Neural cell (in vitro differentiated cells): ENCODE data around the gene DNER. TPM values are rescaled to one million over a fixed set of nuclear protein-coding genes. Genes with fewer than 3 reads are reported as not detected.

ENCODE experiments used
- H2AFZ ChIP-seq: fragments of 200-600, 300-800 bp; sonication (generic), shearing (Covaris generic); 2 replicates; pipeline ENCODE4 v1.6.0; 2014; ENCODE audit warnings: low read depth, mild to moderate bottlenecking, antibody characterized with exemption, low read length, moderate library complexity
- H3F3A ChIP-seq: fragments of 200-600 bp; shearing (Covaris generic); 2 replicates; pipeline ENCODE4 v1.6.1; 2016; ENCODE audit warnings: mild to moderate bottlenecking, moderate library complexity, mixed read lengths, antibody characterized with exemption, low read length; ENCODE audit not compliant: insufficient read depth, poor library complexity, severe bottlenecking
- H3K27ac ChIP-seq: fragments of 200-600, 300-800 bp; sonication (generic), shearing (Covaris generic); 2 replicates; pipeline ENCODE4 v1.5.1; 2014; ENCODE audit warnings: mild to moderate bottlenecking, low read length, moderate library complexity
- H3K27me3 ChIP-seq: fragments of 300-800, 200-600 bp; sonication (generic), shearing (Covaris generic); 2 replicates; pipeline ENCODE4 v1.6.0; 2014; ENCODE audit warnings: mild to moderate bottlenecking, low read depth, low read length, moderate library complexity; ENCODE audit not compliant: insufficient read depth
- H3K36me3 ChIP-seq: fragments of 300-800, 200-600 bp; sonication (generic), shearing (Covaris generic); 2 replicates; pipeline ENCODE4 v1.5.1; 2014; ENCODE audit warnings: mild to moderate bottlenecking, antibody characterized with exemption, low read length, moderate library complexity; ENCODE audit not compliant: insufficient read depth
- H3K4me2 ChIP-seq: fragments of 300-800, 200-600 bp; sonication (generic), shearing (Covaris generic); 2 replicates; pipeline ENCODE4 v1.6.0; 2014; ENCODE audit warnings: mild to moderate bottlenecking, low read length
- H3K4me3 ChIP-seq: fragments of 300-800, 200-600 bp; sonication (generic), shearing (Covaris generic); 2 replicates; pipeline ENCODE4 v1.5.1; 2014; ENCODE audit warnings: mild to moderate bottlenecking, low read length, moderate library complexity
- H3K79me2 ChIP-seq: fragments of 200-600 bp; shearing (Covaris generic); replicated peaks from 2 replicates; pipeline ENCODE4 v1.6.0; 2014; ENCODE audit warnings: mild to moderate bottlenecking, low read length, moderate library complexity; ENCODE audit not compliant: insufficient read depth
- H3K9ac ChIP-seq: fragments of 300-800, 200-600 bp; sonication (generic), shearing (Covaris generic); 2 replicates; pipeline ENCODE4 v1.6.1; 2016; ENCODE audit warnings: mild to moderate bottlenecking, low read length, mixed read lengths
- H3K9me2 ChIP-seq: fragments of 200-600 bp; shearing (Covaris generic); 2 replicates; pipeline ENCODE4 v1.6.1; 2016; ENCODE audit warnings: mild to moderate bottlenecking, low read length, mixed read lengths; ENCODE audit not compliant: insufficient read depth
- H3K9me3 ChIP-seq: fragments of 200-600, 300-800 bp; sonication (generic), shearing (Covaris generic); 2 replicates; pipeline ENCODE4 v1.6.1; 2016; ENCODE audit warnings: mild to moderate bottlenecking, mixed run types, low read length, moderate library complexity, mixed read lengths
- H4K20me1 ChIP-seq: fragments of 200-600 bp; shearing (Covaris generic); 2 replicates; pipeline ENCODE4 v1.6.1; 2016; ENCODE audit warnings: mild to moderate bottlenecking, mixed run types; ENCODE audit not compliant: insufficient read depth
- CTCF ChIP-seq: fragments of 450-650 bp; IDR thresholded peaks from 2 replicates; pipeline ENCODE4 v1.5.1; 2014; ENCODE audit warnings: antibody characterized with exemption, mild to moderate bottlenecking, moderate library complexity; ENCODE audit not compliant: poor library complexity, severe bottlenecking
- EP300 ChIP-seq: fragments of 450-650 bp; conservative IDR thresholded peaks from 2 replicates; pipeline ENCODE4 v1.6.1; 2014; ENCODE audit warnings: antibody characterized with exemption, mild to moderate bottlenecking, moderate library complexity; ENCODE audit not compliant: poor library complexity, severe bottlenecking
- MXI1 ChIP-seq: fragments of 450-650 bp; conservative IDR thresholded peaks from 2 replicates; pipeline ENCODE4 v1.6.1; 2014; ENCODE audit warnings: antibody characterized with exemption, mild to moderate bottlenecking; ENCODE audit not compliant: poor library complexity, severe bottlenecking
- POLR2AphosphoS5 ChIP-seq: IDR thresholded peaks from 2 replicates; pipeline ENCODE4 v1.6.1; 2012
- RAD21 ChIP-seq: fragments of 450-650 bp; conservative IDR thresholded peaks from 2 replicates; pipeline ENCODE4 v1.6.1; 2014; ENCODE audit warnings: antibody characterized with exemption, mild to moderate bottlenecking, moderate library complexity
- REST ChIP-seq: IDR thresholded peaks from 2 replicates; pipeline ENCODE4 v1.6.1; 2012; ENCODE audit warnings: borderline replicate concordance
- SMC3 ChIP-seq: fragments of 450-650 bp; conservative IDR thresholded peaks from 2 replicates; pipeline ENCODE4 v1.6.1; 2014; ENCODE audit warnings: antibody characterized with exemption, mild to moderate bottlenecking, moderate library complexity; ENCODE audit not compliant: poor library complexity
- TAF1 ChIP-seq: IDR thresholded peaks from 2 replicates; pipeline ENCODE4 v1.6.1; 2012; ENCODE audit warnings: low read depth
- polyA plus RNA-seq: library from polyadenylated mRNA; depleted of rRNA; stranded (reverse); fragments of >200 nt; gene quantifications from 2 replicates; pipeline ENCODE4 v1.2.3, GENCODE V29; 2014

The DNER gene
- polyA plus RNA-seq, 1 donor from 2014 or later: 310 TPM

- Histone ChIP-seq H3K79me2 (no peaks in the 10 kb centered on the region), H3K9me2 (no peaks in the 10 kb centered on the region), H3K4me3 (no peak overlapping the region), H4K20me1 (no peaks in the 10 kb centered on the region), H3K36me3 (no peaks in the 10 kb centered on the region), H3K9me3 (no peaks in the 10 kb centered on the region), H3F3A (no peaks in the 10 kb centered on the region), H3K27ac (no peak overlapping the region), H3K4me2 (no peak overlapping the region), H2AFZ (no peak overlapping the region), H3K9ac (no peak overlapping the region), H3K27me3 (no peaks in the 10 kb centered on the region)
- TF ChIP-seq POLR2AphosphoS5 (no peak), TAF1 (no peak), EP300 (no peak)
Measured at GRCh38 chr2:229526951-229527350, 187.4 kb downstream of the DNER start.

- no peak overlapping the region for H2AFZ ChIP-seq
- no peaks in the 10 kb centered on the region for H4K20me1 ChIP-seq
- H3K9me3 ChIP-seq: no peaks in the 10 kb centered on the region
- no peaks in the 10 kb centered on the region for H3K79me2 ChIP-seq
- TF ChIP-seq REST (no peak), CTCF (no peak), MXI1 (no peak), RAD21 (no peak), EP300 (no peak), POLR2AphosphoS5 (no peak)
- no peaks in the 10 kb centered on the region for H3K9me2 ChIP-seq
- H3K9ac ChIP-seq: no peak overlapping the region
- H3K36me3 ChIP-seq: no peaks in the 10 kb centered on the region
- no peak overlapping the region for H3K4me2 ChIP-seq
- H3K27me3 ChIP-seq: no peaks in the 10 kb centered on the region
- H3K27ac ChIP-seq: peak overlapping the region; percentile 55
- H3F3A ChIP-seq: no peaks in the 10 kb centered on the region
- no peak overlapping the region for H3K4me3 ChIP-seq
Measured at GRCh38 chr2:229524799-229525198, 189.6 kb downstream of the DNER start.

- no peaks in the 10 kb centered on the region for H3K27me3 ChIP-seq
- H3K79me2 ChIP-seq: no peaks in the 10 kb centered on the region
- H3K9ac ChIP-seq: peak overlapping the region; percentile 7
- H4K20me1 ChIP-seq: no peaks in the 10 kb centered on the region
- no peak overlapping the region for H2AFZ ChIP-seq
- H3K9me2 ChIP-seq: no peaks in the 10 kb centered on the region
- H3K4me2 ChIP-seq: no peak overlapping the region
- H3F3A ChIP-seq: no peaks in the 10 kb centered on the region
- H3K4me3 ChIP-seq: no peak overlapping the region
- no peaks in the 10 kb centered on the region for H3K9me3 ChIP-seq
- peak overlapping the region; percentile 55 for H3K27ac ChIP-seq
- no peaks in the 10 kb centered on the region for H3K36me3 ChIP-seq
- TF ChIP-seq POLR2AphosphoS5: no peak
- TF ChIP-seq EP300: peak; percentile 65
- no peak for TF ChIP-seq RAD21
- no peak for TF ChIP-seq SMC3
- TF ChIP-seq MXI1: no peak
- TF ChIP-seq CTCF: no peak
- no peak for TF ChIP-seq TAF1
Measured at GRCh38 chr2:229523663-229524062, 190.7 kb downstream of the DNER start.
